ENCODE measurements around the gene FCRLB.
"Not testable (repeated sequence)": the region's sequence is repeated elsewhere in the genome, so short reads cannot be mapped to it uniquely, and the experiment has no call there.

The FCRLB gene

DNA sequence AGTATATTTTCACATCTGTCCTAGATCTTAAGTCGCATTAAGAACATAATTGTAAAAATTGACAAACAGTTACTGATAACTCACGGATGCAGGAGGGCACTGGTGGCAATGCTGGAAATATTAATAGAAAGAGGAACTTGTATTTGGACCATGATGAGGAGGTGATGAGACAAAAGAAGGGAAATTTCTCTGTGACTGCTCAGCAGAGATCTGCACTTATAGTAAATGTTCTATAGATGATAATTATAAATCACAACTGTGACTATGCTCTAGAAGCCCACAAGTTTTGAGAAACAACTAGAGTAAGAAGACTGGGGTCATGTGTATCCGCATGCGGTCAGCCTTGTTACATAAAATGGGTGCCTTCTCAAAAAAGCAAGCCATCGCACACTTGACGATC, 19.6 kb downstream of the FCRLB start:
- no peak for DNase-seq (ENCODE audit: low spot score)

DNA sequence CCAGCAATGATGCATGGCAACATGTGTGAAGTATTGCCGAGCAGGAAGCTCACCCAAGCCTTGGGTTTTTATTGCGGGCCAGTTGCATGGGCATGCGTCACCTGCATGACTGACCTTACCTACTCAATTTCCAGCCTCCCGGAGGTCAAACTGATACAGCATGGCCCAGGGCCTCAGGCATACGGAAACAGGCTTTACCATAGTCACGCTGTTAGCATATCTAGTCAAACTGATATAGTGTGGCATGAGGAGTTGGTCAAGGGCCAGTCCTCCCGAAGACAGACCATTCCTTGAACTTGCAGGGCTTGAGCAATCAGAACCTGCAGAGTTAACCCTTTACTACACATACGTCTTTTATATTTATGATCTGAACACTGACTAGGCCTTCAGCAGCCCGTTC, 21.9 kb downstream of the FCRLB start:
- no peak for DNase-seq (ENCODE audit: low spot score)

DNA sequence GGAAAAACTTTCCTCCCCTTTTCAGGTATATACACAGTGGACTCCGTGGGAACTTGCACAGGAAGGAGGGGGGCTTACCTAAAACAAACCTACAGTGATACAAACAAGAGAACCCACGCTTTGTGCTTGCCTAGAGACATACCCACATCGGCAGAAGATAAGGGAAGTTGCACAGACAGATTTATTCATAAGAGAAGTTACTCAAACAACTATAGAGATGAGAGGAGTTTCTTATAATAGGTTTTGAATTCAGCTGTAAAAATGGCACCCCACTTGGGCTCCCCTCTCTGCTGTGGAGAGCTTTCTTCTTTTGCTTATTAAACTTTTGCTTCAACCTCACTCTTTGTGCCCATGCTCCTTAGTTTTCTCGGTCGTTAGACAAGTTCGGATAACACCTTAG, 26.5 kb downstream of the FCRLB start:
- no peak for DNase-seq (ENCODE audit: low spot score)

DNA sequence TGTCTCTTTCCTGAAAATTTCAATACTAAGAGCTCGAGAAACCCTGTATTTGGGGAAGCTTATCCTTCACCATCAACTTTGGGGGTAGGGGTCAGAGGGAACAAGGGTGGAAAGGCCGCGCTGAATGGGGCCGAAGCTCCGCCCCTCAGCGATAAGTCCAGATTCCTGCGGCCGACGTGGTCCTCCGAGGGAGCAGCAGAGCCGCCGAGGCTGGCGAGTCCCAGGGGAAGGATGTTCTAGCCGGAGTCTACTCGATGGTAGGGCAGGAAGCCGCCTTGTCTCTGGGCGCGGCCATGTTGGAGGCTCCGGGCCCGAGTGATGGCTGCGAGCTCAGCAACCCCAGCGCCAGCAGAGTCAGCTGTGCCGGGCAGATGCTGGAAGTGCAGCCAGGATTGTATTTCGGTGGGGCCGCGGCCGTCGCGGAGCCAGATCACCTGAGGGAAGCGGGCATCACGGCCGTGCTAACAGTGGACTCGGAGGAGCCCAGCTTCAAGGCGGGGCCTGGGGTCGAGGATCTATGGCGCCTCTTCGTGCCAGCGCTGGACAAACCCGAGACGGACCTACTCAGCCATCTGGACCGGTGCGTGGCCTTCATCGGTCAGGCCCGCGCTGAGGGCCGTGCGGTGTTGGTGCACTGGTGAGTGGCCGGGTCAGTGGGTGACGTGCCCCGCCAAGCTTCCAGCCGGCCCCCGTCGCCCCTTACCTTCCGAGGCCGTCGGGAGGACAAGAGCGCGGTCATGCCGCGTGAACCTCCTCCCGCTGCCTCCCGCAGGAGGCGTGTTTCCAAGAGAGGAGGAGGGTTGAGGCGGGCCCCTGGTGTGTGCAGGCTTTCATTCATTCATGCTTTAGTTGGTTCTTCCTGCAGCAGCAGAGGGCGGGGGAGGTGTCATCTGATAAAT, 28.4 kb downstream of the FCRLB start, which contains the start of gene DUSP12:
TSS of gene DUSP12 (plus strand) at position 278 of the 899 bp plus-strand sequence. CDS start at position 294, 16 bp downstream.
- DNase-seq (ENCODE audit: low spot score), result peak; percentile 94

DNA sequence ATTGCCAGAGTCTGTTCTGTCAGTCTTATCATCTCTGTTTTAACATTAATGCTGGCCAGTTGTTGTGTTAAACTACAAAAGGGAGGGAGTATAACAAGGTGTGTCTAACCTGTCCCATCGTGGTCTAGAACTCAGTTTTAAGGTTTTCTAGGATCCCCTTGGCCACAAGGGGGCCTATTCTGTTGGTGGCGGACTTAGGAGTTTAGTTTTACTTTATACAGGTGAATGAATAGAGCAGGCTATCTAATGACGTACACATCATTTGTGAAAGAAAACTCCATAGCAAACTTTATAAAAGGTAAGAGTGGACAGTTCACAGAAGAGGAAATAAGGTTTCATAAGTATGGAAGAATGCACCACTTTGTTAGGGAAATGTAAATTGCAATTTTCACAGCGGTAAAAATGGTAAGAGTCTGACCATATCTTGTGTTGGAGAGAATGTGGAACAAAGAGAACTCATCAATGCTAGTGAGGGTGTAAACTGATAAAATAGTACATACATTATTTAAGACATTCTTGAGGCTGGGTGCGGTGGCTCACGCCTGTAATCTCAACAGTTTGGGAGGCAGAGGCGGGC, 42.3 kb downstream of the FCRLB start:
- DNase-seq (ENCODE audit: low spot score), result peak; percentile 71

DNA sequence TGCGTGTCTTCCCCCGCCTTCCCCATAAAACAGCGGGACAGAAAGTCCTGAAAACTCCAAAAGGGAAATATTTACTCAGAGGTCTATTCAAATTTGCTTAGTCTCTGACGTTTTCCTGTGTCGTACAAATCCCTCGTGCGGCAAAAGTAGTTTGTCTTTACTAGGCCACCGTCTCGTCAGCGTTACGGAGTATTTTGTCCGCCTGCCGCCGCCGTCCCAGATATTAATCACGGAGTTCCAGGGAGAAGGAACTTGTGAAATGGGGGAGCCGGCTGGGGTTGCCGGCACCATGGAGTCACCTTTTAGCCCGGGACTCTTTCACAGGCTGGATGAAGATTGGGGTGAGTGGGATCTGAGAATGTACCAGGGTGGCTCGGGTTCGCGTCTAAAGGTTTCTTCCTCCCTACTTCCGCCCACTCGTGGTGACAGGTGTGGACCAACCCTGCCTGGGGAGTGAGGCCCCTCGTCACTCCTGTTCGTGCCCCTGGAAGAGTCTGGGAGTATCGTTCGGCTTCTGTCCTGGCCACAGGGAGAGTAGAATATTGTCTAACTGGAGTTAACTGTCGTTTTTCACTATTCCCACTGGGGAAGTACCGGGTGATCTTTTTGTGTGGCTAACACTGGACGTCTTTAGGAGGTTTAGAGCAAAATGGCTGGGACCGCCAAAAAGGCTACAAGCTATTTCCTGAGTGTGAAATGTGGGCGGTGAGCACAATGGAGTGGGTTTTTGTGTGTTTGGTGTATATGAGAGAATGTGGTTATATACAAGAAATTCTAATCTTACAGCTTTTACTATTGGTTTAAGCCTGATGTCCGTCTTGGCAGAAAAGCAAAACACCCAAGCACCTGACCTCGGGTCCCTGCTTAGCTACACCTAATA, 45.0 kb downstream of the FCRLB start, which contains the start of gene ATF6:
TSS of gene ATF6 (plus strand) at position 219 of the 880 bp plus-strand sequence. CDS start at position 260, 41 bp downstream.
- DNase-seq (ENCODE audit: low spot score), result peak; percentile 90

DNA sequence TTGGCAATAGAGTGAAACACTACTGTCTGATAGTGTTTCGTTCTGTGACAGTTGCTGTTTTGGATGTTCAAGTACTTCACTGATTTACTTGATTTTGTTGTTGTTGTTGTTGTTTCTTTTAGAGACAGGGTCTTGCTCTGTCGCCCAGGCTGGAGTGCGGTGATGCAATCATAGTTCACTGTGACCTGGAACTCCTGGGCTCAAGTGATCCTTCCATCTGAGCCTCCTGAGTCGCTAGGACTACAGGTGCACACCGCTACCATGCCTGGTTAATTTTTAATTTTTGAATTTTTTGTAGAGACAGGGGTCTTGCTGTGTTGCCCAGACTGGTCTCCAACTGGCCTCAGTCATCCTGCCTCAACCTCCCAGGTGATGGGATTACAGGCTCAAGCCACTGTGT, 47.1 kb downstream of the FCRLB start:
- DNase-seq (ENCODE audit: low spot score), result no peak

DNA sequence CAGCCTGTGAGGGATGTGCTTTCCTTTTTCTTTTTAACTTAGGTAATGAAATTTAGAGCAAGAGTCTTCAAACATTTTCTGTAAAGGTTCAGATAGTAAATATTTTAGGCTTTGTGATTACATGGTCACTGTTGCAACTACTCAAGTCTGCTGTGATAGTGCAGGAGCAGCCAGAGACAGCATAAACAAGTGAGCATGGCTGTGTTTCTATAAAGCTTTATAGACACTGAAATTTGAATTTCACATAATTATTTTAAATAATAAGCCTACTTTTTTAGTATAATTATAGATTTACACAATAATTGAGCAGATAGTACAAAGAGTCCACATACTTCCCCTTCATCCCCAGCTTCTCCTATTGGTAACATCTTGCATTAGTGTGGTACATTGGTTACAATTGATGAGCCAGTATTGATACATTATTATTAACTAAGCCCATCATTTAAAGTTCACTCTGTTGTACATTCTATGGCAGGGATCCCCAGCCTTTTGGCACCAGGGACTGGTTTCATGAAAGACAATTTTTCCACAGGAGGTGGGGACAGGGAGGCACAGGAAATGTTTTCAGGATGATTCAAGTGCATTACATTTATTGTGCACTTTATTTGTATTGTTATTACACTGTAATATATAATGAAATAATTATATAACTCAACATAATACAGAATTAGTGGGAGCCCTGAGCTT, 47.8 kb downstream of the FCRLB start:
- DNase-seq (ENCODE audit: low spot score), result no peak

DNA sequence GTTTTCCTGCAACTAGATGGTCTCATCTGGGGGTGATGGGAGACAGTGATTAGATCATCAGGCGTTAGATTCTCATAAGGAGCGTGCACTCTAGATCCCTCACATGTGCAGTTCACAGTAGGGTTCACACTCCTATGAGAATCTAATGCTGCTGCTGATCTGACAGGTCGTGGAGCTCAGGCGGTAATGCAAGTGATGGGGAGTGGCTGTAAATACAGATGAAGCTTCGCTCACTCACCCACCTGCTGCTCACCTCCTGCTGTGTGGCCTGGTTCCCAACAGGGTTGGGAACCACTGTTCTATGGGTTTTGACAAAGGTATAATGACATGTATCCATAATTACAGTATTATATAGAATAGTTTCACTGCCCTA, 48.3 kb downstream of the FCRLB start:
- DNase-seq (ENCODE audit: low spot score), result not testable (repeated sequence)

DNA sequence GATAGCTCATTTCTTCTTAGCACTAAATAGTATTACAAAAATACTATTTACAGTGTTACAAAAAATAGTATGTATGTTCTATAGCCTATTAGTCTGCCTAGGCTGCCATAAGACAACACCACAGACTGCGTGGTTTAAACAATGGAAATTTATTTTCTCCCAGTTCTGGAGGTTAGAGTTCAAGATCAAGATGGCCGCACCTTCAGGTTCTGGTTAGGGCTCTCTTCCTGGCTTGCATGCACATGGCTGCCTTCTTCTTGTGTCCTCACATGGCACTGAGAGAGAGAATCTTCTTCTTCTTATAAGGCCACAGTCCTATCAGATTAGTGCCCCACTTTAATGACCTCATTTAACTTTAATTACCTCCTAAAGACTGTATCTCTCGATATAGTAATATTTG, 48.9 kb downstream of the FCRLB start:
- no peak for DNase-seq (ENCODE audit: low spot score)

DNA sequence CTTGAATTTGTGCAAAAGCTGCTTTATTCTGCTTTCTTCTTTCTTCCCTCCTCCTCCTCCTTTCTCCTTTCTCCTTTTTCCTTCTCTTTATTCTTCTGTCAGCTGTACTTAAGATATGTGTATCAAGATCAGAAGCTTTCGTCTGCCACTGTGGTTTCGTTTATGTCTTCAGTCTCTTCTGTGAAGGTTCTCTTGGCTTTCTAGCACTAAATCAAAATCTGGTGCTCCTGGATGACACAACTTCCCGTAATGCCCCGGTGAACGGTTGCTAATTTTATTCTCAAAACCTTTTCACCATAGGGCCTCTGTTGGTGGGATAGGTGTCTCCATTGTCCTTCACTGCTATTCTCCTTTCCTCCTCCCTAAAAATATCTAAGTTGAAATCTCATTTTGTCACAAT, 49.8 kb downstream of the FCRLB start:
- no peak for DNase-seq (ENCODE audit: low spot score)

DNA sequence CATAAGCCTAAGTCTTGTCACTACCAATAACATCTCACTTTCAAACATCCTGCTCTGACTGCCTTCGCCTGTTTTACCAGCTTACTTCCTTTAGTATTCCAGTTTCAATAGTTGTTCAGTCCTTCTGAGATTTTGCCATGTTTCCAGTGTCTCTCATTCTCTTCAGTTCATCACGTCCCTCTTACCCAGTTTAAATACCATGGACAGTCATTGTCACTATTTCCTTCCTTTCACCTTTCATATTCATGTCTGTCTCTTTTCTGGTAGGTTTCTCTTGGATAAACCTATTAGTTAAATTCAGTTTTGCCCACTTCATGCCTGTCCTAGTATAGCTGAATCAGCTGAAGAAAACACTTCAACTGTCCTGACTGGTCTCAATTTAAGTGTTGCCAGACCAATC, 50.6 kb downstream of the FCRLB start:
- DNase-seq (ENCODE audit: low spot score), result no peak

DNA sequence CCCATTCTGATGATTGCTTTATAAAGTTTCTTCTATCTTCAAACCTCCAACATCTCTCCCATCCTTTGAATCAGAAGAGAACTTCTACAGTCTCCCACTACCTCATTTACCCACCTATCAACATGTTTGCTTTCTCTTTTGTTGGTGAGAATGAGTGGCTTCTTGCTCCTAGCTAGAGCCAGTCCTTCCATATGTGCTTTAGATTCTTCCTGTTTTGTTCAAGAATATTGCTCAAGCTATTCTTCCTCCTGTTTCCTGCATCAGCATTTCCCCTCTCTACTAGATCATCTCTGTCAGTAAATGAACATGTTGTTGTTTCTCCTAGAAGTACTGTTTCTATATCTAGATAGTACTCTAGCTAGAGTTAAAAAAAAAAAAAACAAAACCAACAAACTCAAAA, 51.1 kb downstream of the FCRLB start:
- no peak for DNase-seq (ENCODE audit: low spot score)

DNA sequence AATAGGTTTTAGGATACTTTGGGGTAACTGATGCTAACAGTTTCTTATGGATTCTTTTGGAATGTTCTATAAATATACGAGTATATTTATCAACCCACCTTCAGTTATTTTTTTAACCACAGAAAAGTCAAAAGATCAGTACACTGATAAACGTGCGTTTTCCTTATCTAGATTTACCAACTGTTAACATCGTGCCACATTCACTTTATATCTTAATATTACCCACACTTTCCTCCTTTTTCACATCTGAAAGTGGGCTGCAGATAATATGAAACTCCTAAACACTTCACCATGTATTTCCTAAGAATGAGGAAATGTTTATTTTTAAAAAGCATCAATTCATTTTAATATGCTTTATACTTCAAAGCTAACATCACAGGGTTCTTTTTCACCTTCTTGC, 52.4 kb downstream of the FCRLB start:
- DNase-seq (ENCODE audit: low spot score), result no peak

DNA sequence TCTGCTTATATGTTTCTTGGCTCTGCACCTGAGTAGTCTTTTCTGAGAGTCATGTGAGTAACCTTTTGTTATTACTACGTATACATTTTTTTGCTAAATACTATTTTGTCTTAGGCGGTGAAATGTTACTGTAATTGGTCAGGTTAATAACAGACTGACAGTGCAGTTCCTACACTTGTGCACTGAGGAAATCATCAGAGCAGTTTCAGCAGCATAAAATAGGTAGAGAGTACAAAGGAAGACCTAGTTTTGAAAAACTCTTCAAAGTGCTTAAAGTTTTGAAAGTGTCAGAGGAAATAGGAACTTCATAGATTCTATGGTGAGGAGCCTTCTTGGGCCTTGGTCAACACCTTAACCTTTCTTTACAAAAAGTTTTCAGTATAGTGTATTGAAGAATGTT, 55.9 kb downstream of the FCRLB start:
- no peak for DNase-seq (ENCODE audit: low spot score)

Measured in CD4-positive, alpha-beta T cell treated with Interleukin-2 at 100 ng/mL for 4 hours (primary cell).